Measurements from ENCODE around the gene PRKACB.

PRKACB gene

DNA sequence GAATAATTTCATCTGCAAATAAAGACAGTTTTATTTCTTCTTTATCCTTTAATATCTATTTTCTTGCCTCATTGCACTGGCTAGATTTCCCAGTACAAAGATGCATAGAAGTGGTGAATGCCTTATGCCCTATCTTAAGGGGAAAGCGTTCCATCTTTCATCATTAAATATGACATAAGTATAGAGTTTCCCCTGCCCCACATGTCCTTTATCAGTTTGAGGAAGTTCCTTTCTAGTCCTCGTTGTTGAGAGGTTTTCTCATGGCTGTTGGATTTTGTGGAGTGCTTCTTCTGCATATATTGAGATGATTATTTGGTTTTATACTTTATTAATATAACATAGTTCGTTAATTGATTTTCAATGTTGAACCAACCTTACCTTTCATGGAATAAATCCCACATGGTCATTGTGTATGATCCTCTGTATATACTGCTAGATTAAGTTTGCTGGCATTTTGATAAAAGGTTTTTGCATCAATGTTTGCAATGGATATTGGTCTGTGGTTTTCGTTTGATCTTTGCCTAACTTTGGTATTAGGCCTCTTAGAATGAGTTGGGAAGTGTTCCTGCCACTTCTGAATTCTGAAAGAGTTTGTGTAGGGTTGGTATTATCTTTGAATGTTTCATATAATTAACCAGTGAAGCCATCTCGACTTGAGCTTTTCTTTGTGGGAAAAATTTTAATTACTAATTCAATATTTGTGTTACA is 15.6 kb downstream of the PRKACB start:
- DNase-seq = peak; percentile 85

DNA sequence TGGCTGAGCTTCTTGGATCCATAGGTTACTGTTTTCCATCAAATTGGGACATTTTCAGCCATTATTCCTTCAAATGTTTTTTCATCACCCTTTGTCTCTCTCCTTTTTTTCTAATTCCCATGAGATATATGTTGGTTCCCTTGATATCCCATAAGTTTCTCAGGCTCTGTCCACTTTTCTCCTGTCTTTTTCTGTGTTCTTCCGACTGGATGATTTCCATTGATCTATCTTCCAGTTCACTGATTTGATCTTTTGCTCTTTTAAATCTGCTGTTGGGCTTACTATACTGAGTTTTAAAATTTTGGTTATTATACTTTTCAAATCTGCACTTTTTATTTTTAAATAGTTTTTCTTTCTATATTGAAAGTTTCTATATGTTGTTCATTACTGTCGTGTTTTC is 18.2 kb downstream of the PRKACB start:
- DNase-seq = no peak

DNA sequence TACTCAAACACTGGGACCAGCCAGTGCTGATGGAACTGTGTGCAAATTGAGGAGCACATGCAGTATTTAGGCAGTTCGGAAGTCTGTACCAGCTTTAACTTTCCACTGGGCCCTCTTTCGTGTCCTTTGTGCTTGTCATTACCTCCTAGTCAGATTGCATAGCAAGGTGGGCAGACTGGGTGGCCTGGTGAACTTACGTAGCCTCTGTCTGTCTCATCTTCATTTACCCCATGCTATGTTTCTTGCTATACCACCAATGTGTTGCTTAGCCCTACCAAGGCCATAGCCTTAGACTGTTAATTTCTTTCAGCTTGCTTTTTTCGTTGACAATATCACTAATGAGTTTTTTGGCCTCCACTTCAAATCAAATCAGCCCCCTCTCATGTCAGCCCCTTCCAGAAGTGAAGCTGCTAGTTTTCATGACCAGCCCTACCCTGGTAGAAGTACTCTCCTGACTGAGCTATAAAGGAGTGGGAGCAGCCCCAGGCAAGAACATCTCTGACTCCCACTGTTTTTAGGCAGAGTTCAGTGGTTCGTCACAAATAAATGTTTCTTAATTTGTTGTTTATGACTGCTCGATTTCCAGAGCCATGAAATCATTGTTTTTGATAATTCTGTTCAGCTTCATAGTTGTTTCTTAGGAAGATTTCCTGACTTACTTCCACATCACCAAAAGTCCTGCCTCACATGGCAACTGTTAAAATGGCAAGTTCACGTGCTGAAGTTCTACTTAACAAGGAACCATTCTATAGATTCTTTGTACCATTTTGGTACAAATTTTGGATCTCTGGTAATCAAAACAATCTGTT is 19.3 kb downstream of the PRKACB start:
- no peak for DNase-seq

DNA sequence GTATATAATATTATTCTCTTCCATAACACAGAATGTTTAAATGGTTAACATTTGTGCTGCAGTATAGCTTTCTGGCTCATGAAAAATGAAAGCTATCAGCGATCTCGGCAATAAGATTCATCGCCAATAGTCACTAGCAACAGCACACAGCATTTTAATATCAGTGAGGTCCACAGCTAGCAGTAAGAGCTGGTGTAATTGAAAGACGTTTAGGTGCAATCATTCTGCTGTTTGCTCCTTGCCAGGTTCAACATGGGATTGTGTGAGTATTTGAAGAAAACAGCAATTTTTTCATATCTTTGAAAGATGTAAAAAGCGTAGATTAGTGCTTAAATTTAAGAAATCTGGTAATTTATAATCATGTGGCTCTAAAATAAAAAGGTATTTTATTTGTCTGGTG is 20.1 kb downstream of the PRKACB start:
- no peak for DNase-seq

DNA sequence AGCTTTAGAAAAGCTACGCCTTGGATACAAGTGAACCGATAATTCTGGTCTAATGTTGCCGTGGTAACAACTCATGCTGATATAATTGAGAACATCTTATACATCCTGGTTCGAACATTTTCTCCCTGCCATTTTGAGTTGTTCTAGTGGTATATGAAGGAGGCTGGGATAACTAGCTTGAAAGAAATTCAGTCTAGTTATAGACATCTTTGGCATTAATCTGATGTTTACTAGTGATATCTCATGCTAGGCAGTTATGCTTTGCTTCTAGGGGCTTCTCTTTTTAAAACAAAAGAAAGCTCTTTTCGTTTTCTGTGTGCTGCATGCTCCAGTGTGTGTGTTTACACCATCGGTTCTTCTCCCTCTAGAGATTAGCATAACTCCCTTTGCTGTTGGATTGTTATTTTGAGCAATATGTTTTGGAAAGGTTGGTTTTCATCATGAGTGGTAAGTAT is 20.5 kb downstream of the PRKACB start:
- DNase-seq = no peak

DNA sequence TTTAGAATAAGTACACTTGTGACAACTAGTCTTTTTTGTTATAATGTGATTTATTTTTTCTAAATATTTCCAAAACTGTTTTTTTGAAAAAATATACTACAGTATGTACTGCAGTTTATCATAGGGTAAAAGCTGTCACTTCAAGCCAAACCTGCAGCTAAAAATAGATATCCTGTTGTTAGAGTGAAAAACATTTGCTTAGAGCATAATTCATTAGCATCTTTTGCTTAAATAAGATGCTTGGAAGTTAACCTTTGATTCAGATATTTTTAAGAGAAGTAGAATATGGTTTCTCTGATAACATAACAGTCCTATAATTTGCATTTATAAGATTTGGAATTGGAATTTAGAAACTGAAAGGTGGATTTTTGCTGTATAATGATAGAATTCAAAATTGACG is 21.5 kb downstream of the PRKACB start:
- DNase-seq = no peak

DNA sequence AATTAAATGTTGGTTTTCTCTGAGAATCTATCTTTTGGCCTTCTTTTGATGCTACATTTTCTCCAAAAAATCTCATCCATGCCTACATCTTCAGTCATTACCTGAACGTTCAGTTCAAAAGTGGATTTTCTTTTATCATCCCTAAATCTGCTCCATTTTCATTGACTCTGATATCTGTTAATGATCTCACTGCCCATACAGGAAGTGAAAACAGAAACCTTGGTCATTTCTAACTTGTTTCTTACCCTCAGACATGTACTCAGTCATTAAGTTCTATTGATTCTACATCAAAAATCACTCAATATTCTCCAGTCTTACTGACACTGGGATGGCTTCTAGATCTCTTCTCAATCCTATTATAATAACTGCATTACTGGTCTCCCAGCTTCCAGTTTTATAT is 22.7 kb downstream of the PRKACB start:
- no peak for DNase-seq

DNA sequence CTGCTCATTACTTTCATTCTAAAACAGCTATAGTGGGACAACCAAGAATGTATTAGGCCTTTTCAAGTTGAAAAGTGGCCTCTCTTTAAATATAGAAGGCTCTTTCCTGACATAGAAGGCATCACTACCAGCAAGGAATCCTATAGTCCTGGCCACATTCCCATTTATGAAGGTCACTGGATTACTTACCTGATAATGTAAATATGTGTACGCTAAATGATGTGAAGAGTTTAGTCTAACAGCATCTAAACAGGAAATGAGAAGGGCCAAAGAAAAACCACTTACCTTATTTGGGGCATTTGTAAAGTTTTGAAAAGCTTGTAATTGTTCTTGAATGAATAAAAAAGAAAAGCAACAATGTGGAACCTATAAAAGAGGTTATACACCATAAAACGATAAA is 24.7 kb downstream of the PRKACB start:
- DNase-seq = no peak

DNA sequence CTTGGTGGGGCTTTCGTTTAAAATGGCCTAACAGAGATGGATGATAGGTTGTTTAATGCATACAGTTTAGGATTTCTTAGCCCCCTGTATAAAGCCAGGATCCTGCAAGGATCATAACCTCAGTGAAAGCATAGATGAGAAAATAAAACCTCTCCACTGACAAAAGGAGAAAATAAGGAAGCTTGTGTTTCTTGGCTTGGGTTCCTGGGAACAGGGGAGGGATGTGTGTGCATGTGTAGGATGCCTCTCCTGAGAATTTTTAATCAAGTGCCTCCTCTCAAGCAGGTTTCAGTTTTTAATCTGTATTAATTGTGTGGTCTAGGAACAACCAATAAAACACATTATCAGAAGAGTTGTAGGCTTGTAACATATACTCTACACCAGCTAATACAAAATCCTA is 26.1 kb downstream of the PRKACB start:
- DNase-seq = no peak

DNA sequence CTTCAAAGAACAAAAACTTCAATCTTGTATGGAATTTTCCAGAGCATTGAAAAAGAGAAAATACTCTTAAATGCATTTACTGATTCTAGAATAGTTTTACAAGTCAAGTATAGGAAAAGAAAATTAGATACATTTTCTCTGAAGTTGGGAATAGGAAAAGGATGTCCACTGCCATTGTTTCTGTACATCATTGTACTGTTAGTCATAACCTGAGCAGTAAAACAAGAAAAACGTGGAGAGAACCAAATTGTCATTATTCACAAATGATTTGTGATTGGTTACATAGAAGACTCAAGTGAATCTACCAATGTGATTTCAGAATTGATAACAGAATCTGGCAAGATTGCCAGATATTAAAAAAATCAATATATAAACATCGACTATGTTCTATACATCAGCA is 27.4 kb downstream of the PRKACB start:
- DNase-seq = no peak

DNA sequence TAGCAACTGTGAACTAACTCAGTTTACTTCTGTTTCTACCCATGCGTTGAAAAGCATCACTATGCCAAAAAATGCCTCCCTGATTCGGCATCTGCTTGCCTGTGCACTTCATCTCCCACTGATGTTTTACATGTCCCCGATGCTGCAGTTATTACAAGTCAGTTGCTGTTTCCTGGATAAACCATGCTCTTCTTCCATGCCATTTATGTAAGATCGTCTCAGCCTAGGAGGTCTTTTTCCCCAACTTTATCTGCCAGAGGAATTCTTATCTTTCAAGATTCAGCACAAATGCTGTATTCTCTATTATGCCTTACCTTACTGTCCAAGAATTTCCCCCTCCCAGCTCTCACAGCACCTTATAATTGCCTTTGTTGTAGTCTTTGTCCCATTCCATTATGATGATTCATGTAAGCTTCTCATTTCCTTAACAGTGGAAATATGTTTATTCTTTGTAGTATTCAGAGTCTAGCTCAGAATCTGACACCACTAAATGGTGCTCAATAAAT is 30.0 kb downstream of the PRKACB start:
- no peak for DNase-seq

DNA sequence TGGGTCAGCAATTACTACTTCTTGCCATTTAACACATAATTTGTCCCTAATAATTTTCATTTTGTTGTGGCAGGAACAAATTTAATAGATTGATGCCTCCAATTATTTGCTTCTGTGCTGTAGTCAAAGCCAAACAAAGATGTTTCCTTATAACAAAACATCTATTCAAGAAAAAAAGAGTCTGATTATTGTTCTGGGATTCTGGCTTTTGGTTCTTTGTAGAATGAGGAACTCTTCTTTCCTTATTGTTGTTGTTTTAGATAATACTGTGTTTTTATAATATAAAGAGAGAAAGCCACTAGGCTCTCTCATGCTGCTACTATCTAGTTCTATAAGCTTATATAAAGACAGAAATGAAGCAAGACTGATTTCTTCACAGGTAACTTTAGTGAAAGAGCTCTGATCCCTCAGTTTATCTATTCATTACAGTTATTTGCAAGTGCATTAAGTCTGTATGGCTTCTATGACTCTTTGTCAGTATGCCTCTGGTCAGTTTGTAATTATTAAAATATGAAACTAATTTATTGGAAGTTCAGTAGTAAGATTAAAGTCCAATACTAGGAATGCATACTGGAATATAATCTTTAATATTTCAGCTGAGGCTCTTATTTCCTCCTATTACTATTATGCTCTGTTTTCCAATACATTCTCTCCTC is 37.4 kb downstream of the PRKACB start:
- DNase-seq = no peak

DNA sequence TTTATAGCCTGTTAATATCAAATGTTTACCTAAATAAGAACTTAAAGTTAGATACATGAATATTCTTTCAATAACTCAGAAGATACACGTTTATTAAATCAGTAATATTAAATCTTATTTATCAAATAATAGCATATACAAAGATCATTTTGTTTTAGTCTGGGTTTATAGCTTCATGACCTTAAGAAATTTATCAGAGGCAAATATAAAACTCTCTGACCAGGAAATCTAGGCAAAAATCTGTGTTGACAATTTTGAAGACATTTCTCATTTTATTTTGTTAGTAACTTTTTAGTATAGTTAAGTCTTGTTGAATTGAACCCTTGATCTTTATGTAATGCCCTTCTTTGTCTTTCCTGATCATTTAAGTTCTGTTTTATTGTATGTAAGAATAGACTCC is 46.4 kb downstream of the PRKACB start:
- DNase-seq = no peak

DNA sequence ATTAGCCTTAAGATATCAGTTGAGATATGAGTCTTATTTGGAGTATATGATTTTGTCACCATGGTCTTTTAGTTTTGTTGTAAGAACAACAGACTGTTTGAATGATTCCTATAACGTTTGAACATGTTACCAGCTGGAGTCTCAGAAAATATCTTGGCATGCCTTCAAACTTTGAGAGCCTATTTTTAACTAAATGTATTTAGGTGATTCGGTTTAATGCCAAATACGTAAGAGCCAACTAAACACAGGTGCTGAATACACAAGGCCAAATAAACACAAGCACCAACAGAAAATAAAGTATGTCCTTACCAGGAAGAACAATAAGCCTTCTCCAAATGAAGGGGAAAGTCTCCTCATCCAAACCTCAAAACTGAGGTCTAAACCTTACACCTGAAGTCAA is 48.6 kb downstream of the PRKACB start:
- no peak for DNase-seq

DNA sequence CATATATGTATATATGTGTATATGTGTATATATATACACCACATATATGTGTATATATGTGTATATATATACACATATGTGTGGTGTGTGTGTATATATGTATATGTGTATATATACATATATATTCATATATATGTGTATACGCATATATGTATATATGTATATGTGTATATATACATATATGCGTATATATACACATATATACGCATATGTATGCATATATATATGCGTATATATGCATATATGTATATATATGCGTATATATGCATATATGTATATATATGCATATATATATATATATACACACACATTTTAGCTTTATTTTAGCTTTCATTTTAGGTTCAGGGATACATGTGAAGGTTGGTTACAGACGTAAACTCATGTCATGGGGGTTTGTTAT is 54.8 kb downstream of the PRKACB start:
- DNase-seq = no peak

DNA sequence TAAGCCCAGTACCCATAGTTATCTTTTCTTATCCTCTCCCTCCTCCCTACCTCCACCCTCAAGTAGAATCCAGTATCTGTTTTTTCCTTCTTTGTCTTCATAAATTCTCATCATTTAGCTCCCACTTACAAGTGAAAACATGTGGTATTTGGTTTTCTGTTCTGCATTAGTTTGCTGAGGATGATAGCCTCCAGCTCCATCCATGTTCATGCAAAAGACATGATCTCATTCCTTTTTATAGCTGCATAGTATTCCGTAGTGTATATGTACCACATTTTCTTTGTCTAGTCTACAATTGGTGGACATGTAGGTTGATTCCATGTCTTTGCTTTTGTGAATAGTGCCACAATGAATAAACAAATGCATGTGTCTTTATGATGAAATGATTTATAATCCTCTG is 55.2 kb downstream of the PRKACB start:
- DNase-seq = no peak

DNA sequence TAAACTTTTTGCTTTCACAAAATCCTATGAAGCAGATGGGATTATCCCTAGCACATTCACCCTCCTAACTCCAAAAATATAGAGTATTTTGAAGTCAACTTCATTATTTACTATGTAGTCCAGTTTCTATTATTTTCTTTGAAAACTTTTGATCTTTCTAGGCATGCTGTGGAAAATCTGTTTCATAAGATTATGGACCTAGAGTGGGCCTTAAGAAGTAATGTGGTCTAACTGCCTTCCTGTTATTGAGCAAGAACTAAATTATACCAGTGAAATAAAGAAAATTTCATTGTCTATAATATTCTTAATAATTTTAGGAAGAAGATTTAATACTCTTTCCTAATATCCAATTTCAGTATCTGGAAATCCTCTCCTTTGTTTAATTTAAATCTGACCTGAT is 58.1 kb downstream of the PRKACB start:
- no peak for DNase-seq

DNA sequence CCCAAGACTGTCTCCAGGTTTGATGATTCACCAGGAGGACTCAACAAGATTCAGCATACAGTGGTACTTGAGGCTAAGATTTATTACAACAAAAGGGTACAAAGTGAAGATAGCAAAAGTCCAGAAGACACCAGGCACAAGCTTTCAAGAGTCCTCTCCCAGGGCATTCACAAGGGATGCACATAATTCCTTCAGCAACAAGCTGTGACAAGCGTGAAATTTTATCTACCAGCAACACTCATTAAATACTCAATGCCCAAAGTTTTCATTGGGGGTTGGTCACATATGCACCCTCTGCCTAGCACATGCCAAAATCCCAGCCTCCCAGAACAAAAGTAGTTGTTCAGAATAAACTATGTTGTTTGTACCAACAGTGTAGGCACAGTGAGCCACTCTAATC is 62.3 kb downstream of the PRKACB start:
- no peak for DNase-seq

DNA sequence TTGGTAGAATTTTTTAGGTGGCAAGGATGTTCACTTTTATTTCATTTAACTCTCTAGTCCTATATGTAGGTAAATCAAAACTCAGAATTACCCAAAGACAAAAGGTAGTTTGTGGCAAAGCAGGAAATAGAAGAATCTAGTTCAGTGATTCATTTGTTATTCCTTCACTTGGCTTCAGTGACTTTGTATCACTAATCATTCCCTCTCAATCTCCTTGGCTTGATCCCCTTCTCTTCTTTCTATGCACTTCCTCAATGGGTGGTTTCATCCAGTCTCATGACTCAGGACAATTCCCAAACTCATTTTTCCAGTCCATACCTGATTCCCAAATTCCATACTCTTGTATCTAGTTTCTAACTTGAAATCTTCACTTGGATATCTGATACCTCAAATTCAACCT is 64.9 kb downstream of the PRKACB start:
- no peak for DNase-seq

DNA sequence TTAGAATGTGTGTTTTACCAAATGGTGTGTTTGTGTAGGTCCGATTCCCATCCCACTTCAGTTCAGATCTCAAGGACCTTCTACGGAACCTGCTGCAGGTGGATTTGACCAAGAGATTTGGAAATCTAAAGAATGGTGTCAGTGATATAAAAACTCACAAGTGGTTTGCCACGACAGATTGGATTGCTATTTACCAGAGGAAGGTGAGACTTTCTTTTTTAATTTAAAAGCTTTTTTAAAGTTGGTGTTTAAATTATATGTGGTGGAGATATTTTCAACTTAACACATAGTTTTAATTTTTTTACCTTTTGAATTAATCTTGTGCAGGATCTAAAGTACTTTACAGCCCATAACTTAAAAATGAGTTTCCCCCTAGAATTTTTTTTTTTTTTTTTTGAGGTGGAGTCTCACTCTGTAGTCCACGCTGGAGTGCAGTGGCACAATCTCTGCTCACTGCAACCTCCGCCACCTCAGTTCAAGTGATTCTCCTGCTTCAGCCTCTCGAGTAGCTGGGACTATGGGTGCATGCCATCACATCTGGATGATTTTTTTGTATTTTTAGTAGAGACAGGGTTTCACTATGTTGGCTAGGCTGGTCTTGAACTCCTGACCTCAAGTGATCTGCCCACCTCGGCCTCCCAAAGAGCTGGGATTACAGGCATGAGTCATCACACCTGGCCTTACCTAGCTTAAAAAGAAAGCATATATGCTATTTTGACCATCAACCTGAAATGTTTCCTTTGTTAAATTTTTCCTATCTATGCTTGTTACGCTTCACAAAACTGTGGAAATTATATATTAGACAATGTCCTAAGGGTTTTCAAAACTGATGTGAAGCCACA is 70.3 kb downstream of the PRKACB start:
- DNase-seq = no peak

DNA sequence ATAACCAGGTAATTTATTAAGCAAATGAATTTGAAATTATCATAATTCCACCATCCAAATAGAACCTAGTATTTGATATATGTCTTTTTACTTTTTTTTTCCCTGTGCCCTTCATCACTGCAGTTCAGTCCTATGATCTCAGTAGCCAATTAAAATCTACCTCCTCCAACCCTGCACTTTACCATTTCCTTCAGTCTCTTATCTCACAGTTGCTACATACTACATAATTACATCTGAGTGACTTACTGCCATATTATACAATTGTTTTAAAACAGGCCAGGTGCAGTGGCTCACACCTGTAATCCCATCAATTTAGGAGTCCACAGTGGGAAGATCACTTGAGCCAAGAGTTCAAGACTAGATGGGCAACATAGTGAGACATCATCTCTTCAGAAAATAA is 73.2 kb downstream of the PRKACB start:
- DNase-seq = no peak

DNA sequence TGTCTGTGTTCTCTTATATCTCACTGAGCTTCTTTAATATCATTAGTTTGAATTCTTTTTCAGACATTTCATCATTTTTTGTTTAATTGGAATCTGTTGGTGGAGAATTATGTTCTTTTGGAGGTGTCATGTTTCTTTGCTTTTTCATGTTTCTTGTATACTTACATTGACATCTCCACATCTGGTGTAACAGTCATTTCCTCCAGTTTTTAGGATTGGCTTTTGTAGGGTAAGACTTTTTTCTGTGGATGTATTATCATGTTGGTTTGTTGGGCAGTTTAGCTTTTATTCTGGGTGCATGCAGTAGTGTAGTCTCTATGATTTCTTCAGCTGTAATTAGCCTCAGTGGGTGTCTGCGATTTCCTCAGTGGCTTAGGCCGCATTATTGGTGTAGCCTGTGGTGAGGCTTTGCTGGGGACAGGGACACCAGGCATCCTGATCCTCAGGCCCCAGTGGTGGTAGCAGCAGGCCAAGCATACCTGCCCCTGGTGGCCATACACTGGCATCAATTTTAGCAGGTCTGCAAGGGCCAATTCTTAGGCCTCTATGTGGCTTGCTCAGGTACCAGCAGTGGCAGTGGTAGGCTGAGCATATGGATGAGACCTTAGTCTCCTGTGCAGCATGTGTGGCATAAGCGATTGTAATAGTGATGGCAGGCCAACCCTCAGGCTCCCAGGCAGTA is 79.8 kb downstream of the PRKACB start:
- DNase-seq = no peak

All from inflammatory macrophage treated with lipopolysaccharide for 4 hours (primary cell).